ENCODE results near the gene FBH1. TPM values are rescaled to one million over a fixed set of nuclear protein-coding genes. Genes with fewer than 3 reads are reported as not detected.
A peak's percentile ranks its signal among the peaks of the same experiment; 100 is the strongest.

The FBH1 gene
- total and polyA plus RNA-seq, 9 of the 15 experiments (the other 6 are each of a cell fraction or from before 2014, with no cell fraction given) = 13.4 to 108 (median 77.8) TPM

GRCh38 chr10:5854131-5854475 lies 35.9 kb upstream of the FBH1 start (continued):
- TF ChIP-seq ZBTB2 (IDR thresholded peaks at IDR 0.05) (no peak), ZNF124 (CRISPR knock-in tag; IDR thresholded peaks at IDR 0.05) (no peak), ERF (CRISPR knock-in tag; IDR thresholded peaks at IDR 0.05) (no peak)

- Histone ChIP-seq H3K4me2 (ENCODE audit: insufficient read depth, low read length) (no peak overlapping the region), H3K9ac (ENCODE audit: insufficient read depth in 1 of 2, low read depth in 2 of 2, low read length in 2 of 2) (no peak overlapping the region), H3K9me3 (replicated peaks; ENCODE audit: control insufficient read depth, insufficient read depth, low read depth, low read length) (no peaks in the 10 kb centered on the region), H3K36me3 (ENCODE audit: control insufficient read depth, insufficient read depth, low read length) (no peaks in the 10 kb centered on the region), H4K20me1 (replicated peaks; ENCODE audit: control insufficient read depth, insufficient read depth, low read length) (no peaks in the 10 kb centered on the region), H3K4me3 (no peak overlapping the region), H3K27me3 (ENCODE audit: control insufficient read depth in 2 of 2, insufficient read depth in 2 of 2, low read length in 2 of 2) (no peaks in the 10 kb centered on the region), H3K27ac (ENCODE audit: extremely low read depth, low read depth, low read length) (no peak overlapping the region), H2AFZ (ENCODE audit: low read depth, low read length) (no peak overlapping the region), H3K9me1 (ENCODE audit: control insufficient read depth, insufficient read depth, low read length) (no peaks in the 10 kb centered on the region), H3K4me1 (replicated peaks in 1 of 2; ENCODE audit: control insufficient read depth in 2 of 2, insufficient read depth in 2 of 2, low read length in 2 of 2) (no peaks in the 10 kb centered on the region; a peak in 2 of 5 replicates), H3K79me2 (ENCODE audit: control insufficient read depth, insufficient read depth, low read length) (no peaks in the 10 kb centered on the region)
- DNase-seq (ENCODE audit: extremely low read depth in 1 of 4, low spot score in 3 of 4) = no peak
- in situ Hi-C loops (cut with MboI) = no loop called here
- intact Hi-C loops (cut with micrococcal nuclease) = no loop called here
- FAIRE-seq = no peak
- ChIA-PET CTCF (ENCODE audit: low intra/inter-chr PET ratio) (no interaction called here), POLR2A (interaction anchor here (1.5 kb wide), 1 partner anchor 12 kb away, joined by 6 read pairs; no protein-coding TSS in a partner anchor)
- BruUV-seq (replicated peaks) = no TSS peak
- 47% methylated on average over 18 of the region's 18 CpGs for WGBS (ENCODE audit: insufficient coverage, low coverage, missing lambda C conversion rate)
- ATAC-seq = no peak
- TF ChIP-seq HOMEZ (CRISPR knock-in tag; IDR thresholded peaks at IDR 0.05) (no peak), ZBTB5 (IDR thresholded peaks at IDR 0.05) (no peak), HMBOX1 (IDR thresholded peaks at IDR 0.05) (no peak), NFIC (IDR thresholded peaks at IDR 0.05) (peak; percentile 60)
Observed at GRCh38 chr10:5855979-5856700, 33.9 kb upstream of the FBH1 start.

Measured in K562 (cell line).